ENCODE data around the gene FGD6. TPM values are rescaled to one million over a fixed set of nuclear protein-coding genes. Genes with fewer than 3 reads are reported as not detected.

FGD6 gene
- total RNA-seq, 1 donor from 2014 or later, result 13.2 TPM

DNA sequence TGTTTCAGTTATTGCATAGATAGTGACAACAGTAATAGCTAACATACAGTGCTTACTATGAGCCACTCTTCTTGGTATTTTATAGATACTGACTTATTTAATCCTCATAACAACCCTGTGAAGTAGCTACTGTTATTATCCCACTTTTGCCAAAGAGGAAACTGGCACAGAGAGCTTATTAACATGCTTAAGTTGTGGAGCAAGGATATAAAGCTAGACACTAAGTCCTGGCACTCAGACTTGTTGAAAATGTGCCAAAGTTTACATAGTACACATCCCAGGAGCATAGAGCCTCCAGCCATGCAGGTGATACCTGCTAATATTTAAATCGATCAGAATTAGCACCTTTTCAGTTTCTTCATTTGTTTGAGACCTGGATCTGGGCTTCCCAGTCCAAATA, 42.1 kb upstream of the FGD6 start:
- Histone ChIP-seq H3K36me3 (ENCODE audit: control insufficient read depth, insufficient read depth, low read length) (peaks cover 8% of the 10 kb centered on the region), H3K4me3 (ENCODE audit: low read depth, low read length) (no peak overlapping the region), H3K27me3 (ENCODE audit: control insufficient read depth, insufficient read depth, low read length) (no peaks in the 10 kb centered on the region)
- FAIRE-seq (no peak), DNase-seq (ENCODE audit: low read depth) (no peak)
- TF ChIP-seq, protein P1, sequence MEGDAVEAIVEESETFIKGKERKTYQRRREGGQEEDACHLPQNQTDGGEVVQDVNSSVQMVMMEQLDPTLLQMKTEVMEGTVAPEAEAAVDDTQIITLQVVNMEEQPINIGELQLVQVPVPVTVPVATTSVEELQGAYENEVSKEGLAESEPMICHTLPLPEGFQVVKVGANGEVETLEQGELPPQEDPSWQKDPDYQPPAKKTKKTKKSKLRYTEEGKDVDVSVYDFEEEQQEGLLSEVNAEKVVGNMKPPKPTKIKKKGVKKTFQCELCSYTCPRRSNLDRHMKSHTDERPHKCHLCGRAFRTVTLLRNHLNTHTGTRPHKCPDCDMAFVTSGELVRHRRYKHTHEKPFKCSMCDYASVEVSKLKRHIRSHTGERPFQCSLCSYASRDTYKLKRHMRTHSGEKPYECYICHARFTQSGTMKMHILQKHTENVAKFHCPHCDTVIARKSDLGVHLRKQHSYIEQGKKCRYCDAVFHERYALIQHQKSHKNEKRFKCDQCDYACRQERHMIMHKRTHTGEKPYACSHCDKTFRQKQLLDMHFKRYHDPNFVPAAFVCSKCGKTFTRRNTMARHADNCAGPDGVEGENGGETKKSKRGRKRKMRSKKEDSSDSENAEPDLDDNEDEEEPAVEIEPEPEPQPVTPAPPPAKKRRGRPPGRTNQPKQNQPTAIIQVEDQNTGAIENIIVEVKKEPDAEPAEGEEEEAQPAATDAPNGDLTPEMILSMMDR (IDR thresholded peaks at IDR 0.05; ENCODE audit: insufficient read depth, low read length, severe bottlenecking), result no peak

DNA sequence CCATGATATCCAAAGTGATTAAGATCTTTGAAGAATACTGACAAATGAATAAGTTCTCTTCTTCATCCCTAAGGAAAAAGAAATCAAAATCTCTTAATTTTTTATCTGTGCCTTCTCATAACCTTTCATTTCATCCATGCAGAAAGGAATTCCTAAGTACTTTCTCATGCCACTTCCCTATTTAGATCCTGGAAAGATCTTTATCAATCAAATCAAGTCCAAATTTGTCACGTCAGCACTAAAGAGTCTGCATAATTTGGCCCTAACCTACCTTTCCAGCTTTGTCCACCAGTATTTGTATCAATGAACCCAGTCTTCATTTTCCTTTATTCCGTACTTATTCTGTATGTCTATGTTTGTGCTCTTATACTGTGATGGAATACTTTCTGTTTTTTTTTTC, 41.5 kb upstream of the FGD6 start:
- FAIRE-seq, result no peak

GRCh38 chr12:95258151-95258550, 40.9 kb upstream of the FGD6 start:
- TF ChIP-seq, protein P1 (IDR thresholded peaks at IDR 0.05; ENCODE audit: insufficient read depth, low read length, severe bottlenecking), result no peak
- Histone ChIP-seq H3K27me3 (ENCODE audit: control insufficient read depth, insufficient read depth, low read length) (no peaks in the 10 kb centered on the region), H3K4me3 (ENCODE audit: low read depth, low read length) (no peak overlapping the region), H3K36me3 (ENCODE audit: control insufficient read depth, insufficient read depth, low read length) (peaks cover 4% of the 10 kb centered on the region)
- no peak for FAIRE-seq
- peak; percentile 66 for DNase-seq (ENCODE audit: low read depth)

More for the DNA sequence above, 41.5 kb upstream of the FGD6 start:
- Histone ChIP-seq H3K4me3 (ENCODE audit: low read depth, low read length) (no peak overlapping the region), H3K36me3 (ENCODE audit: control insufficient read depth, insufficient read depth, low read length) (peaks cover 8% of the 10 kb centered on the region), H3K27me3 (ENCODE audit: control insufficient read depth, insufficient read depth, low read length) (no peaks in the 10 kb centered on the region)
- TF ChIP-seq, protein P1 (IDR thresholded peaks at IDR 0.05; ENCODE audit: insufficient read depth, low read length, severe bottlenecking), result no peak
- DNase-seq (ENCODE audit: low read depth), result no peak

DNA sequence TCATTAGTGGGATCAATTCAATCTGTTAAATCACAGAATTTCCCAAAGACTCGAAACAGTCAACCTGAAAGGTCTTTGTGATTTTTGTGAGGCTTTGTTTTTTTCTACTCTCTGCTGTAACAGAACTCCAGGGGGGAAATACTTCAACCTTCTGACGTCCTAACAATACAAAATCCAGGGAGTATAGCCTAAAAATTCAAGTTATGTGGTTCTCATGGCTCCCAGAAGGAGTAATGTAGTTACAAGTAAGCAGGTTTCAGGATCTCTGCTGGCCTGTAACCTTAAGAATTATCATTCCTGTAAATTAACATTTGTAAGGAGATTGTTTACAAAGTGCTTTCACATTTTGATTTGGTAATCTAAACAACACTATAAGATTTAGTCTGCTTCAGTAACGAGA, 40.3 kb upstream of the FGD6 start:
- peaks cover 2% of the 10 kb centered on the region for H3K36me3 ChIP-seq (ENCODE audit: control insufficient read depth, insufficient read depth, low read length)
- TF ChIP-seq, protein P1 (IDR thresholded peaks at IDR 0.05; ENCODE audit: insufficient read depth, low read length, severe bottlenecking), result no peak
- DNase-seq (ENCODE audit: low read depth), result no peak
- H3K4me3 ChIP-seq (ENCODE audit: low read depth, low read length), result no peak overlapping the region
- no peak for FAIRE-seq
- H3K27me3 ChIP-seq (ENCODE audit: control insufficient read depth, insufficient read depth, low read length), result no peaks in the 10 kb centered on the region

- TF ChIP-seq, protein P1 (IDR thresholded peaks at IDR 0.05; ENCODE audit: insufficient read depth, low read length, severe bottlenecking), result no peak
- no peaks in the 10 kb centered on the region for H3K27me3 ChIP-seq (ENCODE audit: control insufficient read depth, insufficient read depth, low read length)
- DNase-seq (ENCODE audit: low read depth) (no peak), FAIRE-seq (no peak)
- no peak overlapping the region for H3K4me3 ChIP-seq (ENCODE audit: low read depth, low read length)
- peaks cover 1% of the 10 kb centered on the region for H3K36me3 ChIP-seq (ENCODE audit: control insufficient read depth, insufficient read depth, low read length)
Measured at GRCh38 chr12:95253386-95253785, 36.1 kb upstream of the FGD6 start.

GRCh38 chr12:95248604-95249360, 31.5 kb upstream of the FGD6 start:
- DNase-seq (ENCODE audit: low read depth) (no peak), FAIRE-seq (no peak)
- no peak overlapping the region for H3K4me3 ChIP-seq (ENCODE audit: low read depth, low read length)
- H3K27me3 ChIP-seq (ENCODE audit: control insufficient read depth, insufficient read depth, low read length), result no peaks in the 10 kb centered on the region
- TF ChIP-seq, protein P1 (IDR thresholded peaks at IDR 0.05; ENCODE audit: insufficient read depth, low read length, severe bottlenecking), result no peak
- no peaks in the 10 kb centered on the region for H3K36me3 ChIP-seq (ENCODE audit: control insufficient read depth, insufficient read depth, low read length)
